Measurements from ENCODE around the gene DHRS7B. TPM values are rescaled to one million over a fixed set of nuclear protein-coding genes. Genes with fewer than 3 reads are reported as not detected.

The DHRS7B gene
- polyA plus RNA-seq, 1 donor from 2014 or later: 35.8 TPM

GRCh38 chr17:21078016-21078780, 48.6 kb upstream of the DHRS7B start:
- Histone ChIP-seq H2AFZ (ENCODE audit: low read depth, low read length) (no peak overlapping the region), H3K9ac (ENCODE audit: low read length) (no peak overlapping the region), H3K27me3 (ENCODE audit: insufficient read depth, low read depth, low read length) (no peaks in the 10 kb centered on the region), H3K79me2 (replicated peaks; ENCODE audit: insufficient read depth, low read length) (no peaks in the 10 kb centered on the region), H3K9me3 (ENCODE audit: low read length) (no peaks in the 10 kb centered on the region), H3K9me2 (ENCODE audit: insufficient read depth, low read length) (no peaks in the 10 kb centered on the region), H4K20me1 (ENCODE audit: insufficient read depth) (no peaks in the 10 kb centered on the region), H3K4me2 (ENCODE audit: low read length) (no peak overlapping the region), H3K27ac (ENCODE audit: low read length) (no peak overlapping the region), H3F3A (ENCODE audit: insufficient read depth, low read length, poor library complexity, severe bottlenecking) (no peaks in the 10 kb centered on the region), H3K4me3 (ENCODE audit: low read length) (no peak overlapping the region), H3K36me3 (ENCODE audit: insufficient read depth, low read length) (no peaks in the 10 kb centered on the region)
- TF ChIP-seq RAD21 (conservative IDR thresholded peaks at IDR 0.05) (no peak), EP300 (conservative IDR thresholded peaks at IDR 0.05; ENCODE audit: poor library complexity, severe bottlenecking) (no peak), MXI1 (conservative IDR thresholded peaks at IDR 0.05; ENCODE audit: poor library complexity, severe bottlenecking) (no peak), REST (IDR thresholded peaks at IDR 0.05; ENCODE audit: borderline replicate concordance) (no peak), SMC3 (conservative IDR thresholded peaks at IDR 0.05; ENCODE audit: poor library complexity) (no peak), CTCF (IDR thresholded peaks at IDR 0.05; ENCODE audit: poor library complexity, severe bottlenecking) (no peak), TAF1 (IDR thresholded peaks at IDR 0.05; ENCODE audit: low read depth) (no peak), EZH2 (IDR thresholded peaks at IDR 0.05; ENCODE audit: borderline replicate concordance, insufficient read depth, low read length, poor library complexity, severe bottlenecking) (no peak), POLR2AphosphoS5 (IDR thresholded peaks at IDR 0.05) (no peak)

- Histone ChIP-seq H3K27ac (ENCODE audit: low read length) (no peak overlapping the region), H3K9me2 (ENCODE audit: insufficient read depth, low read length) (no peaks in the 10 kb centered on the region), H3F3A (ENCODE audit: insufficient read depth, low read length, poor library complexity, severe bottlenecking) (no peaks in the 10 kb centered on the region), H3K36me3 (ENCODE audit: insufficient read depth, low read length) (no peaks in the 10 kb centered on the region), H3K27me3 (ENCODE audit: insufficient read depth, low read depth, low read length) (no peaks in the 10 kb centered on the region), H3K79me2 (replicated peaks; ENCODE audit: insufficient read depth, low read length) (no peaks in the 10 kb centered on the region), H3K9me3 (ENCODE audit: low read length) (no peaks in the 10 kb centered on the region), H3K4me2 (ENCODE audit: low read length) (no peak overlapping the region), H3K9ac (ENCODE audit: low read length) (no peak overlapping the region), H4K20me1 (ENCODE audit: insufficient read depth) (no peaks in the 10 kb centered on the region), H2AFZ (ENCODE audit: low read depth, low read length) (no peak overlapping the region), H3K4me3 (ENCODE audit: low read length) (no peak overlapping the region)
- TF ChIP-seq TAF1 (IDR thresholded peaks at IDR 0.05; ENCODE audit: low read depth): no peak
- TF ChIP-seq RAD21 (conservative IDR thresholded peaks at IDR 0.05): no peak
- no peak for TF ChIP-seq EP300 (conservative IDR thresholded peaks at IDR 0.05; ENCODE audit: poor library complexity, severe bottlenecking)
- TF ChIP-seq MXI1 (conservative IDR thresholded peaks at IDR 0.05; ENCODE audit: poor library complexity, severe bottlenecking): no peak
- TF ChIP-seq REST (IDR thresholded peaks at IDR 0.05; ENCODE audit: borderline replicate concordance): no peak
- TF ChIP-seq SMC3 (conservative IDR thresholded peaks at IDR 0.05; ENCODE audit: poor library complexity): no peak
- TF ChIP-seq EZH2 (IDR thresholded peaks at IDR 0.05; ENCODE audit: borderline replicate concordance, insufficient read depth, low read length, poor library complexity, severe bottlenecking): no peak
- no peak for TF ChIP-seq CTCF (IDR thresholded peaks at IDR 0.05; ENCODE audit: poor library complexity, severe bottlenecking)
- no peak for TF ChIP-seq POLR2AphosphoS5 (IDR thresholded peaks at IDR 0.05)
Observed at GRCh38 chr17:21079196-21079595, 47.6 kb upstream of the DHRS7B start.
